GM21529 (cell line): ENCODE results near the gene LY9.
A peak's percentile ranks its signal among the peaks of the same experiment; 100 is the strongest.
"Not testable (repeated sequence)": the region's sequence is repeated elsewhere in the genome, so short reads cannot be mapped to it uniquely, and the experiment has no call there.

Source experiments
- ATAC-seq: cut with Tn5 transposase; IDR thresholded peaks from one replicate; pipeline ENCODE4 v1.9.1; 2021; ENCODE audit not compliant: unreplicated experiment

Gene LY9

DNA sequence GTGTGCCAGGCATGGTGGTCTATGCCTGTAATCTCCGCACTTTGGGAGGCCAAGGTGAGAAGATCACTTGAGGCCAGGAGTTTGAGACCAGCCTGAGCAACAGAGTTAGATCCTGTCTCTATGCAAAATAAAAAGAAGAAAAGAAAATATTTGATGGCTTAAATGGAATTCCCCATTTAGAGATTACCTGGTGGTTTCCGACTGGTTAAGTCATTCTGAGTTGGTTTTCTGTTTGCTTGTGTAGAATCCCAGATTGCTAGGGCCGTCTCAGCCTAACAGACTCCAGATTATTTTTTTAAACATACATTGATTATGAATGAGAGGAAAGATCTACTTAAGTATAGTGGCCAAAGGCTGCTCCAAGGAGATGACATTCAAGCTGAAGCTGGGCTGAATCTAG lies 22.9 kb upstream of the LY9 start:
- ATAC-seq, result no peak

DNA sequence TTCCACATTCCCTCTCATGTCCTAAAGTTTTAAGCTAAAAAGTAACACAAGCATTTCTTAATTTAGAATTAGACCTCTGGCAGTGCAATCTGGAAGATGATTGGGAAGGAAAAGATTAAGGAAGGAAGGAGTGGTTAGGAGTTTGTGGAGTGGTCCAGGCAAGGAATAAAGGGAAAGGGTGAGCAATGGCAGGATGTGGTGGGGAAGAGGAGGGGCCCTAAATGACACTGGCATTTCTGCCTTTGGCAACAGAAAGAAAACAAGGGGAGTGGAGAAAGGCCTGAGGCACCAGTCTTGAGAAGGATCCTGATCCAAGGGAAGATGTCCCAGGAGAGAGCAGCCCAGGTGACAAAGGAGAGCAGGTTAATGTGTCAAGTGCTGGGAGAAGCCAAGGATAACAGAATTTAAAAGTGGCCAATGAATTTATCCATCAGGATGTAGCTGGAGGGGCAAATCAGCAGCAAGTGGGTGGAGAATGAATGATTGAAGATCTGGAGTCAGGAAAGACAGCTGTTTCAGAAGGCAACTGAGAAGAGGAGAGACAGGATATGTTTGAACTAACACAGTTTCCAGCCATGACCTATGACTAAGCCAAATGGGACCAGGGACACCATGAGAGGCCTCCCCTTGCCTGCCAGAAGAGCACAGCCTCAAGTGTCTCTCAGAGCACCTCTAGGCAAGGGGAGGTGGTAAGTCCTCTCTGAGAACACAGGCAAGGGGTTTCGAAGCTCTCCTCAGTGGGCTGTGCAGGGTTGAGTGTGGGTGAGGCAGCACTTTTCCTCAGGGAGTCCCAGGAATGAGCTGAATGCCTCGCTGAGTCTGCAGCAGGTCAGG lies 20.9 kb upstream of the LY9 start:
- no peak for ATAC-seq

DNA sequence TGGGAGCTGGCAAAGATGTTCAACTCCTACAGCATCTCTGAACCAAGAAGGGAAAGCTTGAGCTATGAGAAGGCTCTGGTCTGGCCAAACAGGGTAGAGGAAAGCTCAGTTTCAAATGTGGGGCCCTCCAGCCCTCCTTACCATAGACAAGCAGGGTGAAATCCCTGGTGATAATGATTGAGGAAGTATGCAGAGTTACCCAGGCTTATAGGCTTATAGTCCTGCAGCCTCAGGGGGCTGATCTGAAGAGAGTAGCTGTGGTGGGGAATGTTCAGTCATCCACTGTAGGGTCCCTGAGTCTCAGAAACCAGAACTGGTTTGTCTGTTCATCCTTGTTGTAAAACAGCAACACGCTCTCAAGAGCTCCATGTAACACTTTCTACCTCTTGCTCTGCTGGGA lies 19.8 kb upstream of the LY9 start:
- no peak for ATAC-seq

DNA sequence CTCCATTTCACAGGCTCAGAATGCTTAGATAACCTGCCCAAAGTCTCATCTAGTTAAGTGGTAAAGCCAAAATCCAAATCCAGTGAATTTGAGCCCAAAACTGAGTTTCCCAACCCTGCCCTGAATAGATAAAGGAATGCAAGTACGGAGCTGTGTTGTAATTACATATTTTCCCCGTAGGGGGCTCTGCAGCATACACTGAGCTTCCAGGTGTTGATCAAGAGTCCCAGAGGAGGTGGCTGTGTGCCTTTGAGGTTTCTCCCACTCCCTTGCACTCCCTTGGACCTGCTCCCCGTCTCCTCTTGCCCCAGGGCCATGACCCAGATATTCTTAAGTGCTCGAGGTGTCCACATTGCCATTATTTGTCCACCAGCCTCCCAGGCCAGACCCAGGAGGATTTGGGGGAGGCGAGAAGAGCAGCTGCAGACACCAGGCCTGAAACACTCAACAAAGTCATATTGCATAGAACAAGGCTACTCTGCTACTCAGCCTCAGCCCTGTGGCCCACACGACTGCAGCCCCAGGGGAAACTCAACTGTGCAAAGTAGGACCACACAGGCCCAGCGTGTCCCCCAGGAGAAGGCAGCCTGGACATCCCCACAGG lies 18.4 kb upstream of the LY9 start:
- no peak for ATAC-seq

DNA sequence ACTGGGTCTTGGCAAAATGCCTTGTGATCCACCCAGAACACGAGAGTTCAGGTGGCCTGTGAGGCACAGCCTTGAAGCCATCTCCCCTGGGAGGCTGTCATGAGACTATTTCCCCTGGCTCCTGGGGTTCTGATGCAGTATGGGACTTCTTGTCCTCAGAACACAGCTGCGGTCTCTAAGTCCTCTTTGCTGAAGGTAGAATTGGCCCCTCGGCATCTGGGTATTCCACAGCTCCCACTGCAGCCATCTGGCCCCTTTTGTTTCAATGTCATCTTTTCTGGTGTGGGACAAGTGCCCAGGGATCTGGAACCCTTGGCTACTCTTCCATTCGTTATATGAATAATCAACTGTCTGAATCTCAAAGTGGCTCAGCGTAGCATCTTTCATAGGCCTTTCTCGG lies 17.0 kb upstream of the LY9 start:
- no peak for ATAC-seq

DNA sequence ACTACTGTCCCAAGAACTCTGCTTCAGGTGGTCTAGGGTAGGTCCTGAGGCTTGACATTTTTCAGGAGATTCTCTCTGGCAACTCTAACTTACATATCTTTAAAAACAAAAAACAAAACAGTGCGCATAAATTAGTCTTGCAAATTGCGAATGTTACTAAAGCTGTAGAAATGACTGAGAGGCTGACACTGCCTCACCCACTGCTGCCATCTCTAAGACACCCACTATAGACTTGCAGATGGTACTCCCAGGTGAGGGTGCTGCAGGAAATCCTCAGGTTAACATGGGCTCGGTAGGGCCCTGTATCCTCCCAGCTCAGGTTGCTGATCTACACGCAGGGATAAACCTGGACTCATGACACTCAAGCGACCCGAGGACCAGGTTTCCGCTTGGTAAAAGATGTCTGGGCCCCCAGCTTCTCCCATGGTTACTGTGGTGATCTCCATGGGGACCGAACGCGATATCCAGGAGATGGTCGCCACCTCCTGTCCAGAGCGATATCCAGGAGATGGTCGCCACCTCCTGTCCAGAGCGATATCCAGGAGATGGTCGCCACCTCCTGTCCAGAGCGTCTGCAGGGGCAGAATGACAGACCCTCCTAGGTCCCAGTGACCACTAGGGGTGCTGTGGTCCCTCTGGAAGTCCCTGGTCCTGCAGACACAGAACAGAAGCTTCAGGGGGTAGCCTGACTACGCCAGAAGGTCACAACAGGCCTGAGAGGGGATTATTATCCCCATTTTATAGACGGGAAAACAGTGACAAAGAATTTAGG lies 16.2 kb upstream of the LY9 start:
- ATAC-seq, result no peak

DNA sequence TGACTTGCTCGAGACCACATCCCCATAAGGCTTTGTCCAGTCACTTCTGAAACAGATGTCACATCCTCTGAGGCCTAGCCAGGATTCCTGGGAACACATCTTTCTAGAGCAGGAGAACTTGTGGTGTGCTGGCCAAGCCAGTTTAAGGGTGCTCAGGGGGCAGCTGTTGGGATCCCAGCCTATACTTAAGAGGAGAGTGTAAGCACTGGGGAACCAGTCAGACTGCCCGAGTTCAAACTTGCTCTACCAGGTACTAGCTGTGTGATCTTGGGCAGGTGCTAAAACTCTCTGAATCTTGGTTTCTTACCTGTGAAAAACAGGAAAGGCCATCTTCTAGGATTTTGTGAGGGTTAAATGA lies 15.6 kb upstream of the LY9 start:
- ATAC-seq, result no peak

DNA sequence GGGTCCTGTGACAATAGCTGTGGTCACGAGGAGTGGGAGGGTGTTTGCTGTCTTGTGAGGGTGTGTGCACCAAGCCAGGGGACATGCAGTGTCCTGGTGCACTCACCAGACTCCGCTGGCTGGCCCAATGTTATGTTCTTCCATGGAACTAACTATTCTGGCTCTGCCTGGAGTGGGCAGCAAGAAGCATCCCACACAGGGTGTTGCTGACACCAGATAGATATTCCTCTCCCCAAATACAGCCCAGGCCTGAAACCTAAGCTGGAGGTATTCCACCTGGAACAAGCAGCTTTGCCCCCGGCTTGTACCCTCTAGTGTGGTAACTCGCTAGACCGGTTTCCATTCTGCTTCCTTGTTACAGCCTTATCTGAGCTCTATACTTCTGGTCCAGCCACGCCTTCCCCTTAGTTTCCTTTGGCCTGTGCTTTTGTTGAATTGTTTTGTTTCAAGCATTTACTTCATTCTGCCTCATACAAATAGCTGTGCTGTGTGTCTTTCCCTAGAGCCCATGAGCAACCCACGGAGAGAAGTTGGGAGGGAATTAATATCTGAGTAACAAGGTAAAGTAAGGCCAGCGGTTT lies 14.7 kb upstream of the LY9 start:
- no peak for ATAC-seq

DNA sequence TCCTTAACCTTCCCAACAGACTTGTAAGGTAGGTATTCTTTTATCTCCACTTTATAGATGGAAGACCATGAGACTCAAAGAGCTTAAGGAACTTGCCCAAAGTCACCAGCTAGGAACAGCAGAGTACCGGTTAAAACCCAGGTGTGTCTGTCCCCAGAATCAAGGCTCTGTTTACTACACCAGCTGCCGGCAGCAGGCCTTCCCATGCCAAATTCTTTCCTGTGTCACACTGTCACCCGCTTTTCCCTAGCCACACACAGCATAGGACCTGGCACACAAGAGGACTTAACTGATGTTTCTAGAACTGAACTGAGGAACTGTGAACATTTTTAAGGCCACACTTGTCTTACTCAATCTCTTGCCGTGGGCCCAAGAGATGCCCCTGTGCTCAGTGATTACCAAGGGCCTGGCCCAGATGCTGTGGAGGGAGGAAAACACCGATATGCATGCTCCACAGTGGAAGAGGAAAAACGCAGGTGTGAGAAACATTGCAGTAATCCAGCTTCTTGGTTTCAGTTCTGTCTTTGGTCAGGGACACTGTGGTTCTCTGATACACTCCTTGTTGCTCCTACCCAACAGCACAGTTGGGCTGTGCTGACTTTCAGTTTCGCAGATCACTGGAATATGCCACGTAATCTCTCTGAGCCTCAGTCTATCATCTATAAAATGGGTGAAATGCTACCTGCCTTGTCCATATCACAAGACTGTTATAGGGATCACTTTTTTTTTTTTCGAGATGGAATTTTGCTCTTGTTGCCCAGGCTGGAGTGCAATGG lies 13.9 kb upstream of the LY9 start:
- peak; percentile 85 for ATAC-seq

DNA sequence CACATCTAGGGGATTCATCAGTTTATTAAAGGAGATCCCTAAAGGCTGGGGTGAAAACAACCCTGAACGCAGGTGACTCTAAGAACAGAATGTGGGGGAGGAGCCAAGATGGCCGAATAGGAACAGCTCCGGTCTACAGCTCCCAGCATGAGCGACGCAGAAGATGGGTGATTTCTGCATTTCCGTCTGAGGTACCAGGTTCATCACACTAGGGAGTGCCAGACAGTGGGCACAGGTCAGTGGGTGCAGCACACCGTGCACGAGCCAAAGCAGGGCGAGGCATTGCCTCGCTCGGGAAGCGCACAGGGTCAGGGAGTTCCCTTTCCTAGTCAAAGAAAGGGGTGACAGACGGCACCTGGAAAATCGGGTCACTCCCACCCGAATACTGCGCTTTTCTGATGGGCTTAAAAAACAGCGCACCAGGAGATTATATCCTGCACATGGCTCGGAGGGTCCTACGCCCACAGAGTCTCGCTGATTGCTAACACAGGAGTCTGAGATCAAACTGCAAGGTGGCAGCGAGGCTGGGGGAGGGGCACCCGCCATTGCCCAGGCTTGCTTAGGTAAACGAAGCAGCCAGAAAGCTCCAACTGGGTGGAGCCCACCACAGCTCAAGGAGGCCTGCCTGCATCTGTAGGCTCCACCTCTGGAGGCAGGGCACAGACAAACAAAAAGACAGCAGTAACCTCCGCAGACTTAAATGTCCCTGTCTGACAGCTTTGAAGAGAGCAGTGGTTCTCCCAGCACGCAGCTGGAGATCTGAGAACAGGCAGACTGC lies 12.8 kb upstream of the LY9 start:
- not testable (repeated sequence) for ATAC-seq

DNA sequence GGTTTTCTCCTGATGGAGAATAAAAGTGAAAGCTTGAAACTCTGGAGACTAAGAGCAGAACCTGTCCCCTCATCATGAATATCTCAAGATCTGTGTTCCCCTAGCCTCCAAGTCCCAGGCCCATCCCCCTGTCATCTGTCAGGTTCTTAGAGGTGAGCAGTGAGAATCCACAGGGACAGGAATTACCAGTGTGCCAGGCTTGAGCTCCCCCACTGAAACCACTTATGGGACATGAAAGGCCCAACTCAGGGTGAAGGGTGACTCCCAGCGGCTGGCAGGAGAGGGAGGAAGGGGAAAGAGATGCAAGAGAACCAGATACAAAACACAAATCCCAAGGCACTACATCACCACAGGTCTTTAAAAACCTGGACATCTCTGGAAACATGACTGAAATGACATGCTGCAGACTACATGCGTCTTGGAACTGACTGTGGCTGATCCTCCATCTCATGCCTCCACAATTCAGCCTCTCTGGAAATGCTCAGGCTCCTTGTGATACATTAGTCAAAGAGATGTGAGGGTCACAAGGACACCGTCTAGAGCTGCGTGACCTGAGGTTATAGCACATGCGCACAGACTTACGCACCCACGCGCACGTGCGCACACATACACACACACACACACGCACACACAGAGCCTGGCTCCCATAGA lies 6.8 kb upstream of the LY9 start:
- ATAC-seq, result no peak

DNA sequence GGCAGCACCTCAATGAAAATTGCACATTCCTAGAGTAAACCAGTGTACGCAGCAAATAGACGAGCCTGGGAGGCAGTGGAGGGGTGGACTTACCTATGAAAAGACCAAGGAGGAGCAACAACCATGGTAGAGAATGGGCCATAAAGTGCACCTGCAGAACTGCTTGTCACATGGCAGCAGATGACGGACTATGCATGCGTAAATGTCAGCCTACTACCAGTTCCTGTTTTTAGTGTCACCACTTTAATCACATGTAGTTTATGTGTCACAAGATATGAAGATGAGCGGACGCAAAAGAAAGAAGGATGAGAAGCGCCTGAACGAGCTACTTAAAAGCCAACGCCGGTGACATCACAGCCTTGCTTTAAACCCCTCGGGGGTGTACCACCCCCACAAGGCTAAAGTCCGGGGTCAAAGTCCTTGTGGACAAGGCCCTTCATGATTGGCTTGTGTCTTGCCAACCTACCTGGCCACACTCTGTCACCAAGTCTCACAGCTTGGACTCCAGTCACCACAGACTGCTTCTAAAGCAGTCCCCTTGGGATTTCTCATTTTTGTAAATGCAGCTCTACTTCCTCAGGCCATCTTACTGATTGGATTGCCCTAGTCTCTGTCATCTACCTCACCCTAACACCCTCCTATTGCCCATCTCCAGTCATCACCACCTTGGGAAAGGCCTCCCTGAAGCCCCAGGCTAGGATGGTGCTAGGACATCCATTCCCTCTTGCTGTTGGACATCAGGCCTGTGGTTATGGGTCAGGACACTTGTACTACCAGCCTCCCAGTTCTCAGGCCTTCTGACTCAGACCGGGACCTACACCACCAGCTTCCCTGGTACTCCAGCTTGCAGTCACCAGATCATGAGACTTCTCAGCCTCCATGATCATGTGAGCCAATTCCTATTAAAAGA lies 6.0 kb upstream of the LY9 start:
- ATAC-seq, result peak; percentile 78

DNA sequence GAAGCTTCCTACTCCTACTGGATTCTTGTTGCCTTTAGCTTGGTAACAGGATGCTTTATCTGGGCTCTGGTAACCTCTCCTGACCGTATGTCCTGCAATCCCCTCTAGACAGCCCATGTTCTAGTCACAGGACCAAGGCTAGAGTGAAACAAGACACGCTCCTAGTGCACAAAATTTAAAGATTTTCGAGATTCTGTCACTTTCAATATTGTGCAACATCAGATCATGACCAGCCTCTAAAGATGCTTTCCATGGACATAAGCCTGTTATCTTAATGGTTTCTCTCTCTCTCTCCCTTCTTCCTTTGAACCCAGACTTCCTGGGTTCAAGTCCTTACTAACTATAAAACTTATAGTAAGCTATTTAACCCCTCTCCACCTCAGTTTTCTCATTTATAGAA lies 1.6 kb upstream of the LY9 start:
- no peak for ATAC-seq

DNA sequence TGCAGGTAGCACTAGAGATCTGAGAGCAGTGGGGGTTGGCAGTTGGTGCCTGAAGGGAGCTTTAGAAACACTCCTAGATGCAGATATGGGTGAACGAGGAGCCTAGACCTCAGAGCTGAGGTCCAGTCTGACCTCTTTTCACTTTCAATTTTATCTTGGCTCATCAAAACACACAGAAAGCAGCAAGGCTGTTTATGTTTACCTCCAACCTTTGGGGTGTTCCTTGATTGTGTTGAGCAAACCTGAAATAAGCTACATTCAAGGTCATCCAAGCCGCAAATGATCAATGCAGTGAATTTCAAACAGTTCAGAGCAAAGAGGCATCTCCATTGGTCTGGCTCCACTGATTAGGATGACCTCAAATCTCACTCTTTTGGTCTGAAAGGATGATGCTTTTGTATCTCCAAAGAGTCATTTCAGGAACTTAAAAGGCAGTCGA lies 1.3 kb downstream of the LY9 start:
- peak; percentile 35 for ATAC-seq

DNA sequence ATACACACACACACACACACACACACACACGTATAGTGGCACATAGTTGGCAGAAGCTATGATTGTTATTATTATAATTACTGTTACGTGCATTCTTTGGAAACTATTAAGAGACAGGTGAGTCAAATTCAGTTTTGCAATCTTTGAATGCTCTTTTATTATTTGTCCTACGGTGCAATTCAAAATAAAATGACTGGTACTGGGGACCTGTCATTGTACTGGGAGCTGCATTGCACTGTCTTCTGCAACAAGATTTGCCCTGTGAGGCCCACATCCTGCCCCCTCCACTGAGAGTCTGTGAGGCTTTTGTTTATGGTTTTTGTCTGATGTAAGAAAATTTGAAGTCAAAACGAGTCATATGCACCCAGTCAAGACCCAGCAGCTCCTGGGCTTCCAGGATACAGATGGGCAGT lies 1.9 kb downstream of the LY9 start:
- no peak for ATAC-seq

DNA sequence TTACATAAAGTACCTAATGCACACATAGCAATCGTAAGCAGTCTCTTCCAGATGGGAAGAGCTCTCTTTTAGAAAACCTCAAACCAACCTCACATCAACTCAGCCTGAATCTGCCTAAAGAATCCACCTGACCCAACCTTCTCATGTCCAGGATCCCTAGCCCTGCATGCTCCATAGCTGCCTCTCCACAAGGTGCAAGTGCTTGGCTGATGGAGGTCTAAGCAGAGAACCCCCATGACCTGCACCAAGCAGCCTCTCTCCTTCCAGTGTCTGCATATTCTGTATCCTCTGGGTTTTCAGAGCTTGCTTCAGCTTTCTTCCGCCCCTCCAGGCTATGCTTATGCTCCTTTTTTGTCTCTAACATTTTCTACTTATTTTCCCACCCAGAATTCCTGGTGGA lies 2.5 kb downstream of the LY9 start:
- ATAC-seq, result no peak

DNA sequence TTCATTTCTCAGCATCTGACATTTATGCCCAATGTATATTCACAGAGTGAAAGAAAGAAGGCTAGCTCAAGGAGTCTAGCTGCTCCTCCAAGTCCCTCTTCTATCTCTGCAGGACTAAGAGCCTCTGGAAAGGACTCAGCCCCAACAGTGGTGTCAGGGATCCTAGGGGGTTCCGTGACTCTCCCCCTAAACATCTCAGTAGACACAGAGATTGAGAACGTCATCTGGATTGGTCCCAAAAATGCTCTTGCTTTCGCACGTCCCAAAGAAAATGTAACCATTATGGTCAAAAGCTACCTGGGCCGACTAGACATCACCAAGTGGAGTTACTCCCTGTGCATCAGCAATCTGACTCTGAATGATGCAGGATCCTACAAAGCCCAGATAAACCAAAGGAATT lies 3.7 kb downstream of the LY9 start:
- no peak for ATAC-seq

DNA sequence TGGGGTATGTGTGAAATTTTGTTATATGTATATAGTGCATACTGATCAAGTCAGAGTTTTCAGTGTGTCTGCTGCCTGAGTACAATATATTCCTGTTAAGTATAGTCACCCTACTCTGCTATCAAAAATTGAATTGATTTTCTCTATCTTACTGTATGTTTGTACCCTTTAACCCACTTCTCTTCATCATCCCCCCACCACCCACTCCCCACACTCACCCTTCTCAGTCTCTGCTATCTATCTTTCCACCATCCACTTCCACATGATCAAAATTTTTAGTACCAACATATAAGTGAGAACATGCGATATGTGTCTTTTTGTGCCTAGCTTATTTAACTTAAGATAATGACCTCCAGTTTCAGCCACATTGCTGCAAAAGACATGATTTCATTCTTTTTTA lies 4.2 kb downstream of the LY9 start:
- ATAC-seq, result no peak
